HUES6 (cell line): ENCODE results near the gene BAG5.

Experiments used
- H3K27ac ChIP-seq: 2 replicates; pipeline ENCODE4 v1.7.0; 2013; ENCODE audit warnings: low read depth, mild to moderate bottlenecking, low read length, inconsistent platforms
- H3K27me3 ChIP-seq: 2 replicates; pipeline ENCODE4 v1.6.1; 2013; ENCODE audit warnings: low read length; ENCODE audit not compliant: control insufficient read depth, insufficient read depth
- H3K36me3 ChIP-seq: 2 replicates; pipeline ENCODE4 v1.6.1; 2013; ENCODE audit warnings: low read length; ENCODE audit not compliant: control insufficient read depth, insufficient read depth
- H3K4me1 ChIP-seq: 2 replicates; pipeline ENCODE4 v1.6.1; 2013; ENCODE audit warnings: low read length; ENCODE audit not compliant: control insufficient read depth, insufficient read depth
- H3K4me3 ChIP-seq: 2 replicates; pipeline ENCODE4 v1.5.1; 2013; ENCODE audit warnings: low read depth, low read length
- H3K9ac ChIP-seq: one replicate; pipeline ENCODE4 v1.6.1; 2013; ENCODE audit warnings: mild to moderate bottlenecking, low read length
- H3K9me3 ChIP-seq: 2 replicates; pipeline ENCODE4 v1.6.1; 2013; ENCODE audit warnings: low read depth, low read length; ENCODE audit not compliant: control insufficient read depth, insufficient read depth

The BAG5 gene

DNA sequence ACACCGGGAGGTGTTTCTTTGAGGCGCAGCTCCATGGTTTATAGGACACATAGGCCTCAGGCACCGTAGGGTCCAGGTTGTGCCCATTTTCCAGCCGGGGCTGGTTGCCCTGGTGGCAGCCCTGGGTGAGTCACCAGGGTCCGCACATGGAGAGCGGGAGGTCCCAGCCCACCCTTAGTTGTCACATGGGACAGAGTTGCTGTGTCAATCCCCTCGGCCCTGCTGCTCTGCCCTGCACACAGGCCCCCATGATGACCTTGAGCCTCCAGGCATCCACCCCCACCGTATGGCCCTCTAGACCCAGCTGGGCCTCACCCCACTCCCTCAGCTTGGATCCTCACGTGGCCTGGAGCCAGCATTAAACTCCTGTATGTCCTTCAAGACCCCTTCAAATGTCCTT lies 25.8 kb downstream of the BAG5 start:
- Histone ChIP-seq H3K36me3 (peaks cover 26% of the 10 kb centered on the region), H3K9ac (no peak overlapping the region), H3K9me3 (no peaks in the 10 kb centered on the region), H3K4me1 (peaks cover 12% of the 10 kb centered on the region), H3K27me3 (no peaks in the 10 kb centered on the region), H3K27ac (no peak overlapping the region), H3K4me3 (no peak overlapping the region)

- Histone ChIP-seq H3K9me3 (no peaks in the 10 kb centered on the region), H3K27me3 (no peaks in the 10 kb centered on the region), H3K4me1 (peaks cover 5% of the 10 kb centered on the region), H3K27ac (no peak overlapping the region), H3K9ac (no peak overlapping the region), H3K4me3 (no peak overlapping the region), H3K36me3 (peaks cover 29% of the 10 kb centered on the region)
These were observed 26.4 kb downstream of the BAG5 start for GRCh38 chr14:103535891-103536565.

- no peak overlapping the region for H3K4me3 ChIP-seq
- peaks cover 31% of the 10 kb centered on the region for H3K36me3 ChIP-seq
- no peak overlapping the region for H3K27ac ChIP-seq
- H3K9ac ChIP-seq, result no peak overlapping the region
- H3K4me1 ChIP-seq, result peaks cover 1% of the 10 kb centered on the region
- no peaks in the 10 kb centered on the region for H3K27me3 ChIP-seq
- no peaks in the 10 kb centered on the region for H3K9me3 ChIP-seq
These were observed 27.2 kb downstream of the BAG5 start for GRCh38 chr14:103535081-103535890.

GRCh38 chr14:103534576-103535061 lies 27.8 kb downstream of the BAG5 start:
- Histone ChIP-seq H3K4me1 (peaks cover 6% of the 10 kb centered on the region), H3K9me3 (no peaks in the 10 kb centered on the region), H3K36me3 (peaks cover 31% of the 10 kb centered on the region), H3K27ac (no peak overlapping the region), H3K27me3 (no peaks in the 10 kb centered on the region), H3K4me3 (no peak overlapping the region), H3K9ac (no peak overlapping the region)

- H3K9me3 ChIP-seq, result no peaks in the 10 kb centered on the region
- H3K36me3 ChIP-seq, result peaks cover 31% of the 10 kb centered on the region
- no peak overlapping the region for H3K9ac ChIP-seq
- H3K27me3 ChIP-seq, result no peaks in the 10 kb centered on the region
- peaks cover 8% of the 10 kb centered on the region for H3K4me1 ChIP-seq
- no peak overlapping the region for H3K27ac ChIP-seq
- no peak overlapping the region for H3K4me3 ChIP-seq
These were observed 28.4 kb downstream of the BAG5 start for GRCh38 chr14:103533999-103534575.

DNA sequence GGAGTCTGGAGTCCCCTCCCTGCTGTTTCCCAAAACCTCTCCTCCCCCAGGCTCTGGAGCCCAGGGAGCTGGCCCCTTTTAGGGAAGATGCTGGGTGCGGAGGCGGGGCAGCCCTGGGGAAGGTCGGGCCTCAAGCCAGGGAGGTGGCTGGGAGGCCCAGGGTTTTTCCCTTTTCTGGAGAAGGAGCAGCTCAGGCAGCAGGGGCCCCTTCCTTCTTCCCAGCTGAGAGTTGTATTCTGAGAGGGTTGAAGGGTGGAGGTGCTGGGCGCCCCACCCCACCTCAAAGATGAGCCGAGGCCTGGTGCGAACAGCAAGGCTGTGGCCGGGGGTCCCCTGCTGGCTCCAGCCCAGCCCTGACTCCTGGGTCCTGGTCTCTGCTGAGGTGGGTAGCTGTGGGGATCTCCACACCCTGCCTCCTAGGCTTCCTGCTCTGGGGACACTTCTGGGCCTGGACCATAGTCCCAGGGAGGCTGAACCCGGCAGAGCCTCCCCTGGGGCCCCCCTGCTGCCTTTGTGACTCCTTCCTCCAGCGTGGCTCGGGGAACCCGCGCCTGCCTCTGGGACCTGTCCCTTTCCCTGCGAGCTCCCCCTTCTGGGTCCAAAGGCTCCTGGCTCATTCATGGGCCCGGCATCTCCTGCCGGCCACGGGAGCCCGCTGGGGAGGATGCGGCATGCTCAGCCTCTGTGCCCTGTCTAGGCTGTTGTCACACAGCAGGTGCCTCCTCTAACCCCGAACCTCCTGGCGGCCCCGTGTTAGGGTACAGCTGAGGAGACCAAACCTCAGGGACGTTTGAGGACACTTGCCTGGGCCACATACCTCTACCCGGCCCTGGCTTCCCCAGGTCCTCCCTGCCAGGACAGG lies 29.1 kb downstream of the BAG5 start:
- no peak overlapping the region for H3K9ac ChIP-seq
- H3K4me1 ChIP-seq, result peaks cover 10% of the 10 kb centered on the region
- H3K27me3 ChIP-seq, result no peaks in the 10 kb centered on the region
- peaks cover 31% of the 10 kb centered on the region for H3K36me3 ChIP-seq
- H3K9me3 ChIP-seq, result no peaks in the 10 kb centered on the region
- no peak overlapping the region for H3K27ac ChIP-seq
- H3K4me3 ChIP-seq, result no peak overlapping the region

GRCh38 chr14:103532216-103533136 lies 30.0 kb downstream of the BAG5 start:
- H3K27me3 ChIP-seq, result no peaks in the 10 kb centered on the region
- no peak overlapping the region for H3K4me3 ChIP-seq
- H3K9ac ChIP-seq, result no peak overlapping the region
- H3K4me1 ChIP-seq, result peaks cover 17% of the 10 kb centered on the region
- H3K27ac ChIP-seq, result no peak overlapping the region
- H3K36me3 ChIP-seq, result peaks cover 31% of the 10 kb centered on the region
- no peaks in the 10 kb centered on the region for H3K9me3 ChIP-seq

DNA sequence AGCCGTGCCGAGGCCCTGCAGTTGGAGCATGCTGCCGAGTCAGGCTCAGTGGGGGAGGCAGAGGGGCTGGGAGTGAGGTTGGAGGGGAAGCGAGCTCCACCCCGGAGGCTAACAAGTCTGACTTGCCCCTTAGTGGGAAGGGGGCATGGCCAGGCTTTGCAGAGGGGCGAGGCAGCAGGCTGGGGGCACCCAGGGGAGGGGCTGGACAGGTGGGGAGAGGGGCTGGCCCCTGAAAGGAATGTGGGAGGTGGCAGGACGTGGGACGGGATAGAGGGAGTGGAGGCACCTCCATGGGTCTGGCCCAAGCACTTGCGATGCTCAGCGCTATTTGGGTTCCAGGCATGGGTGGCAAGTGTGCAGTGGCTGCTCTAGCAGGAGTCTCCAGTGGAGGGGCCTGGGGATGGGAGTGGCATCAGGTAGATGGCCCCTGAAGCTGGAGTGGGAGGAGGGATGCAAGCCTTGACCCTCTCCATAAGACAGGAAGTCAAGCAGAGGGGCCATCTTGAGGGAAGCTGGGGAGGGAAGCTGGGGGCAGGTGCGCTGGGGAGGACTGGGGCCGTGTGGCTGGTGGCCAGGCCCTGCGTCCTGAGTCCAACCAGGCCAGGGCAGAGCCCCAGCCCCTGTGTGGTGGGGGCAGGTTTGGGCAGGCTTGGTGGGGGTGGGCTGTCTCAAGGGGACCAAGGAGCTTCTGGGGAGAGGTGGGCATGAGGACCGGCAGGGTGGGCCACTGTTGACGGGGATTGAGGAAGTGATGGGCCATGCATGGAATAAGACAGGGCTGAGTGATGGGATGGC lies 30.8 kb downstream of the BAG5 start:
- Histone ChIP-seq H3K9me3 (no peaks in the 10 kb centered on the region), H3K4me1 (peaks cover 17% of the 10 kb centered on the region), H3K27ac (no peak overlapping the region), H3K9ac (no peak overlapping the region), H3K4me3 (no peak overlapping the region), H3K36me3 (peaks cover 31% of the 10 kb centered on the region), H3K27me3 (no peaks in the 10 kb centered on the region)

DNA sequence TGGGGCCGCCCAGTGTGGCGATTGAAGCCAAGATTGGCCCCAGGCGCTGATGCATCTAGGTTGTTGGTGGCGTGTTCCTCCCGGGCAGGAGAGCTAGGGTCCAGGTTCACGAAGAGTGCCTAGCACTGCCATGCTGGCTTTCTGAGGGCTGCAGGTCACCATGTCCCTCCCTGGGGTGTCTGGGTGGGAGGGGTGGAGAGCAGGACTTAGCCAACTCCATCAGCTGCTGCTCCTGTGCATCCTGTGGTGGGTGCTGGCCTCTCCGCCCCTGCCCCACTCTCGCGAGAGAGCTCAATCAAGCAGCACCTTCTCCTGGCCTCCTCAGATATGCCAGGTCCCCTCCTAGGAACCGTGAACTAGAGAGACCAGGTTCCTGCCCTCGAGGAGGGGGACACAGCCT lies 31.6 kb downstream of the BAG5 start:
- Histone ChIP-seq H3K27ac (no peak overlapping the region), H3K4me3 (no peak overlapping the region), H3K36me3 (peaks cover 31% of the 10 kb centered on the region), H3K27me3 (no peaks in the 10 kb centered on the region), H3K4me1 (peaks cover 17% of the 10 kb centered on the region), H3K9ac (no peak overlapping the region), H3K9me3 (no peaks in the 10 kb centered on the region)
